GM18511 (cell line): ENCODE data around the gene GRIN2A.

Experiments used
- ATAC-seq: cut with Tn5 transposase; IDR thresholded peaks from one replicate; pipeline ENCODE4 v1.9.1; 2021; ENCODE audit warnings: mild to moderate bottlenecking, moderate library complexity; ENCODE audit not compliant: unreplicated experiment

GRIN2A gene

GRCh38 chr16:10137341-10137740, 44.9 kb downstream of the GRIN2A start:
- ATAC-seq: no peak

- no peak for ATAC-seq
Measured at GRCh38 chr16:10136916-10137315, 45.3 kb downstream of the GRIN2A start.

GRCh38 chr16:10130538-10130937, 51.7 kb downstream of the GRIN2A start:
- no peak for ATAC-seq

GRCh38 chr16:10128397-10129258, 53.6 kb downstream of the GRIN2A start:
- no peak for ATAC-seq

- ATAC-seq: no peak
Measured at GRCh38 chr16:10126686-10127085, 55.5 kb downstream of the GRIN2A start.

GRCh38 chr16:10123141-10123540, 59.1 kb downstream of the GRIN2A start:
- no peak for ATAC-seq

- no peak for ATAC-seq
Measured at GRCh38 chr16:10122546-10122945, 59.7 kb downstream of the GRIN2A start.

- ATAC-seq: no peak
Measured at GRCh38 chr16:10121897-10122425, 60.3 kb downstream of the GRIN2A start.

GRCh38 chr16:10121491-10121890, 60.7 kb downstream of the GRIN2A start:
- no peak for ATAC-seq

GRCh38 chr16:10120953-10121352, 61.3 kb downstream of the GRIN2A start:
- no peak for ATAC-seq

- no peak for ATAC-seq
Measured at GRCh38 chr16:10114409-10114808, 67.8 kb downstream of the GRIN2A start.

GRCh38 chr16:10113248-10113647, 69.0 kb downstream of the GRIN2A start:
- no peak for ATAC-seq

- ATAC-seq: no peak
Measured at GRCh38 chr16:10112021-10112420, 70.2 kb downstream of the GRIN2A start.

GRCh38 chr16:10111156-10111761, 71.0 kb downstream of the GRIN2A start:
- no peak for ATAC-seq

- no peak for ATAC-seq
Measured at GRCh38 chr16:10110552-10110951, 71.7 kb downstream of the GRIN2A start.

- no peak for ATAC-seq
Measured at GRCh38 chr16:10107081-10107480, 75.1 kb downstream of the GRIN2A start.

GRCh38 chr16:10103700-10104099, 78.5 kb downstream of the GRIN2A start:
- no peak for ATAC-seq

GRCh38 chr16:10103118-10103517, 79.1 kb downstream of the GRIN2A start:
- ATAC-seq: no peak

GRCh38 chr16:10100829-10101228, 81.4 kb downstream of the GRIN2A start:
- ATAC-seq: no peak

GRCh38 chr16:10098991-10099390, 83.2 kb downstream of the GRIN2A start:
- no peak for ATAC-seq

- no peak for ATAC-seq
Measured at GRCh38 chr16:10097271-10097670, 85.0 kb downstream of the GRIN2A start.

GRCh38 chr16:10093576-10093975, 88.7 kb downstream of the GRIN2A start:
- ATAC-seq: no peak
